ENCODE measurements around the gene PLXNA2. TPM values are rescaled to one million over a fixed set of nuclear protein-coding genes. Genes with fewer than 3 reads are reported as not detected.

Gene PLXNA2
- total and polyA plus RNA-seq, 7 donors, result 2.4 to 16.1 (median 6.4) TPM

GRCh38 chr1:208216806-208217205 lies 27.4 kb downstream of the PLXNA2 start:
- Histone ChIP-seq H3K27ac (peak overlapping the region in 1 of 4 donors; percentile 77), H3K36me3 (peaks cover 0 to 27% (median 11%) of the 10 kb centered on the region in 4 donors), H3K4me1 (peaks cover 0 to 62% (median 45%) of the 10 kb centered on the region in 4 donors), H3K27me3 (no peaks in the 10 kb centered on the region), H3K4me3 (no peak overlapping the region), H3K9me3 (no peaks in the 10 kb centered on the region)
- no peak for TF ChIP-seq EP300 (IDR thresholded peaks at IDR 0.05)
- TF ChIP-seq CTCF (IDR thresholded peaks at IDR 0.05), result no peak
- TF ChIP-seq POLR2A (IDR thresholded peaks at IDR 0.05), result no peak
- no peak for TF ChIP-seq POLR2AphosphoS5 (IDR thresholded peaks at IDR 0.05)
- intact Hi-C loops (cut with DNase I), result no loop called here
- WGBS, 2 donors, result 96 to 97% methylated on average over 16 of the region's 16 CpGs
- no peak for DNase-seq

DNA sequence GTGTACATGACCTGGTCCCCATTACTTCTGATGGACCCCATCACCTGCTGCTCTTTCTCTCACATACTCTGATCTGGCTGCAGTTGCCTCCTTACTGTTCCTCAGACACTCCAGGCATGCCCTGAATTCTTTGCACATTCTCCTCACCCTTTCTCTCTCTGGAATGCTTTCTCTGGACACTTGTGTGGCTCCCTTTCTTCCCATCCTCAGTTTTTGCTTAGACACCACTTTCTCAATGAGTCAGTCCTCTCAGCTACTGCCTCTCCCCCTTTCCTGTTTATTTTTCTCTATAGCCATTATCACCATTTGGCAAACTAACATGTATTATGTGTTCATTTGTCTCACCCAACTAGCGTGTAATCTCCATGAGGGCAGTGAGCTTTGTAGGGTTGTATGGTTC lies 28.1 kb downstream of the PLXNA2 start:
- 60 to 82% methylated on average over 1 of the region's 1 CpG for WGBS, 2 donors
- peaks cover 0 to 29% (median 11%) of the 10 kb centered on the region in 4 donors for H3K36me3 ChIP-seq
- no peaks in the 10 kb centered on the region for H3K27me3 ChIP-seq
- no peak for DNase-seq
- H3K27ac ChIP-seq, result no peak overlapping the region
- no peak for TF ChIP-seq POLR2AphosphoS5 (IDR thresholded peaks at IDR 0.05)
- no peak for TF ChIP-seq POLR2A (IDR thresholded peaks at IDR 0.05)
- TF ChIP-seq CTCF (IDR thresholded peaks at IDR 0.05), result no peak
- TF ChIP-seq EP300 (IDR thresholded peaks at IDR 0.05), result no peak
- no peak overlapping the region for H3K4me3 ChIP-seq
- peaks cover 0 to 62% (median 45%) of the 10 kb centered on the region in 4 donors for H3K4me1 ChIP-seq
- intact Hi-C loops (cut with DNase I), result no loop called here
- no peaks in the 10 kb centered on the region for H3K9me3 ChIP-seq

- Histone ChIP-seq H3K9me3 (no peaks in the 10 kb centered on the region), H3K27me3 (no peaks in the 10 kb centered on the region), H3K4me1 (peaks cover 0 to 57% (median 43%) of the 10 kb centered on the region in 4 donors), H3K36me3 (peaks cover 0 to 29% (median 11%) of the 10 kb centered on the region in 4 donors), H3K4me3 (no peak overlapping the region), H3K27ac (no peak overlapping the region)
- no peak for DNase-seq
- intact Hi-C loops (cut with DNase I), result no loop called here
- TF ChIP-seq EP300 (IDR thresholded peaks at IDR 0.05) (no peak), POLR2A (IDR thresholded peaks at IDR 0.05) (no peak), CTCF (IDR thresholded peaks at IDR 0.05) (no peak), POLR2AphosphoS5 (IDR thresholded peaks at IDR 0.05) (no peak)
Measured at GRCh38 chr1:208215393-208215792, 28.8 kb downstream of the PLXNA2 start.

DNA sequence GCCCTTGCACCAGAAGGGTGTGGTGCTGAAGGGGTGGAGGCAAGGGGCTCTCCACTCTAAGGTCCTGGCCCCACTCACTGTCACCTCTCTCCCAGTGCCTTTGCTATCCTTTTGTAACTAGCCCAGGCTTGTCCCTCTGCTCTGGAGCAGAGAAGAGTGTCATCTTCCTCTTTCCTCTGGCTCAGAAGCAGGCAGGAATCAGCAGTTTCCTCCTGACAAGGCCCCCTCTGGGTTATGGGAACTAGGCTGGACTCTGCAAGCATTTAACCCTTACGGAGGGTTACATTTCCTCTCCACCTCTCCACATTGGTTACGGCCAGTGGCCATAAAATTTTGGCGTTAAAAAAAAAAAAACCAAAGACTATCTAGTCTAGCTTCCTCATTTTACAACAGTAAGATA lies 30.4 kb downstream of the PLXNA2 start:
- no peaks in the 10 kb centered on the region for H3K27me3 ChIP-seq
- intact Hi-C loops (cut with DNase I), result no loop called here
- TF ChIP-seq POLR2A (IDR thresholded peaks at IDR 0.05), result no peak
- no peak for TF ChIP-seq EP300 (IDR thresholded peaks at IDR 0.05)
- no peak for TF ChIP-seq POLR2AphosphoS5 (IDR thresholded peaks at IDR 0.05)
- no peak for TF ChIP-seq CTCF (IDR thresholded peaks at IDR 0.05)
- no peak overlapping the region for H3K27ac ChIP-seq
- H3K36me3 ChIP-seq, result peaks cover 0 to 36% (median 11%) of the 10 kb centered on the region in 4 donors
- no peak overlapping the region for H3K4me3 ChIP-seq
- no peaks in the 10 kb centered on the region for H3K9me3 ChIP-seq
- DNase-seq, result no peak
- WGBS, 2 donors, result 38 to 58% methylated on average over 3 of the region's 3 CpGs
- peaks cover 0 to 41% (median 27%) of the 10 kb centered on the region in 4 donors for H3K4me1 ChIP-seq

- WGBS, 2 donors, result 93 to 99% methylated on average over 1 of the region's 1 CpG
- no peaks in the 10 kb centered on the region for H3K9me3 ChIP-seq
- peaks cover 0 to 45% (median 11%) of the 10 kb centered on the region in 4 donors for H3K36me3 ChIP-seq
- TF ChIP-seq POLR2A (IDR thresholded peaks at IDR 0.05), result no peak
- TF ChIP-seq POLR2AphosphoS5 (IDR thresholded peaks at IDR 0.05), result no peak
- TF ChIP-seq CTCF (IDR thresholded peaks at IDR 0.05), result no peak
- no peak for TF ChIP-seq EP300 (IDR thresholded peaks at IDR 0.05)
- H3K27me3 ChIP-seq, result no peaks in the 10 kb centered on the region
- H3K27ac ChIP-seq, result no peak overlapping the region
- peaks cover 0 to 38% (median 21%) of the 10 kb centered on the region in 4 donors for H3K4me1 ChIP-seq
- no peak for DNase-seq
- H3K4me3 ChIP-seq, result no peak overlapping the region
- intact Hi-C loops (cut with DNase I), result no loop called here
Measured at GRCh38 chr1:208212893-208213292, 31.3 kb downstream of the PLXNA2 start.
